ENCODE results near the gene ALDH3B2. TPM values are rescaled to one million over a fixed set of nuclear protein-coding genes. Genes with fewer than 3 reads are reported as not detected.
"Not testable (repeated sequence)": the region's sequence is repeated elsewhere in the genome, so short reads cannot be mapped to it uniquely, and the experiment has no call there.

The ALDH3B2 gene
- not detected in 2 replicates for total RNA-seq (2012; rRNA removed)

- no peaks in the 10 kb centered on the region for H3K9me3 ChIP-seq (replicated peaks; ENCODE audit: low read length)
- H3K4me3 ChIP-seq (ENCODE audit: low read length), result no peak within 1 kb of the TSS
- H3K4me2 ChIP-seq (ENCODE audit: low read length), result no peak within 1 kb of the TSS
- no peaks in the 10 kb centered on the region for H3K4me1 ChIP-seq (ENCODE audit: control insufficient read depth, insufficient read depth, low read length)
- peaks cover 43% of the 10 kb centered on the region for H3K27me3 ChIP-seq (ENCODE audit: control insufficient read depth, insufficient read depth, low read length)
- no peaks in the 10 kb centered on the region for H3K36me3 ChIP-seq (ENCODE audit: insufficient read depth, low read length)
- no peak within 1 kb of the TSS for H3K9ac ChIP-seq (ENCODE audit: low read depth, low read length)
These were observed at the start of gene ALDH3B2 for GRCh38 chr11:67674442-67674871. Gene ALDH3B2, minus strand, starts transcription at chr11:67674623. Its CDS starts 7,688 bp downstream, at chr11:67666935.

- H3K4me1 ChIP-seq (ENCODE audit: control insufficient read depth, insufficient read depth, low read length); H3K27me3 ChIP-seq (ENCODE audit: control insufficient read depth, insufficient read depth, low read length); H3K9ac ChIP-seq (ENCODE audit: low read depth, low read length); H3K4me2 ChIP-seq (ENCODE audit: low read length); H3K9me3 ChIP-seq (replicated peaks; ENCODE audit: low read length); H3K4me3 ChIP-seq (ENCODE audit: low read length); H3K36me3 ChIP-seq (ENCODE audit: insufficient read depth, low read length): not testable (repeated sequence)
These were observed 48.6 kb upstream of the ALDH3B2 start for GRCh38 chr11:67723036-67723435.

GRCh38 chr11:67716226-67716625, 41.8 kb upstream of the ALDH3B2 start:
- not testable (repeated sequence) for H3K36me3 ChIP-seq (ENCODE audit: insufficient read depth, low read length); H3K27me3 ChIP-seq (ENCODE audit: control insufficient read depth, insufficient read depth, low read length); H3K4me1 ChIP-seq (ENCODE audit: control insufficient read depth, insufficient read depth, low read length); H3K9ac ChIP-seq (ENCODE audit: low read depth, low read length); H3K9me3 ChIP-seq (replicated peaks; ENCODE audit: low read length); H3K4me2 ChIP-seq (ENCODE audit: low read length); H3K4me3 ChIP-seq (ENCODE audit: low read length)

GRCh38 chr11:67715801-67716200, 41.4 kb upstream of the ALDH3B2 start:
- not testable (repeated sequence) for H3K9ac ChIP-seq (ENCODE audit: low read depth, low read length); H3K4me3 ChIP-seq (ENCODE audit: low read length); H3K36me3 ChIP-seq (ENCODE audit: insufficient read depth, low read length); H3K27me3 ChIP-seq (ENCODE audit: control insufficient read depth, insufficient read depth, low read length); H3K9me3 ChIP-seq (replicated peaks; ENCODE audit: low read length); H3K4me2 ChIP-seq (ENCODE audit: low read length); H3K4me1 ChIP-seq (ENCODE audit: control insufficient read depth, insufficient read depth, low read length)

GRCh38 chr11:67713892-67714509, 39.6 kb upstream of the ALDH3B2 start:
- H3K4me3 ChIP-seq (ENCODE audit: low read length); H3K36me3 ChIP-seq (ENCODE audit: insufficient read depth, low read length); H3K4me2 ChIP-seq (ENCODE audit: low read length): not testable (repeated sequence)

GRCh38 chr11:67711676-67712075, 37.3 kb upstream of the ALDH3B2 start:
- not testable (repeated sequence) for H3K4me1 ChIP-seq (ENCODE audit: control insufficient read depth, insufficient read depth, low read length); H3K4me2 ChIP-seq (ENCODE audit: low read length); H3K9me3 ChIP-seq (replicated peaks; ENCODE audit: low read length); H3K9ac ChIP-seq (ENCODE audit: low read depth, low read length); H3K36me3 ChIP-seq (ENCODE audit: insufficient read depth, low read length); H3K27me3 ChIP-seq (ENCODE audit: control insufficient read depth, insufficient read depth, low read length); H3K4me3 ChIP-seq (ENCODE audit: low read length)

More at GRCh38 chr11:67713892-67714509, 39.6 kb upstream of the ALDH3B2 start:
- H3K27me3 ChIP-seq (ENCODE audit: control insufficient read depth, insufficient read depth, low read length); H3K4me1 ChIP-seq (ENCODE audit: control insufficient read depth, insufficient read depth, low read length); H3K9me3 ChIP-seq (replicated peaks; ENCODE audit: low read length); H3K9ac ChIP-seq (ENCODE audit: low read depth, low read length): not testable (repeated sequence)

GRCh38 chr11:67711212-67711611, 36.8 kb upstream of the ALDH3B2 start:
- H3K4me3 ChIP-seq (ENCODE audit: low read length); H3K4me2 ChIP-seq (ENCODE audit: low read length); H3K9ac ChIP-seq (ENCODE audit: low read depth, low read length); H3K36me3 ChIP-seq (ENCODE audit: insufficient read depth, low read length); H3K4me1 ChIP-seq (ENCODE audit: control insufficient read depth, insufficient read depth, low read length); H3K9me3 ChIP-seq (replicated peaks; ENCODE audit: low read length); H3K27me3 ChIP-seq (ENCODE audit: control insufficient read depth, insufficient read depth, low read length): not testable (repeated sequence)

- not testable (repeated sequence) for H3K4me3 ChIP-seq (ENCODE audit: low read length); H3K4me2 ChIP-seq (ENCODE audit: low read length)
These were observed 35.4 kb upstream of the ALDH3B2 start for GRCh38 chr11:67709806-67710205.

GRCh38 chr11:67705264-67705663, 30.8 kb upstream of the ALDH3B2 start:
- Histone ChIP-seq H3K27me3 (ENCODE audit: control insufficient read depth, insufficient read depth, low read length) (peaks cover 17% of the 10 kb centered on the region), H3K36me3 (ENCODE audit: insufficient read depth, low read length) (no peaks in the 10 kb centered on the region), H3K9ac (ENCODE audit: low read depth, low read length) (no peak overlapping the region), H3K4me2 (ENCODE audit: low read length) (no peak overlapping the region), H3K9me3 (replicated peaks; ENCODE audit: low read length) (no peaks in the 10 kb centered on the region), H3K4me1 (ENCODE audit: control insufficient read depth, insufficient read depth, low read length) (no peaks in the 10 kb centered on the region), H3K4me3 (ENCODE audit: low read length) (no peak overlapping the region)

More at GRCh38 chr11:67709806-67710205, 35.4 kb upstream of the ALDH3B2 start:
- not testable (repeated sequence) for H3K9me3 ChIP-seq (replicated peaks; ENCODE audit: low read length); H3K9ac ChIP-seq (ENCODE audit: low read depth, low read length); H3K4me1 ChIP-seq (ENCODE audit: control insufficient read depth, insufficient read depth, low read length); H3K27me3 ChIP-seq (ENCODE audit: control insufficient read depth, insufficient read depth, low read length); H3K36me3 ChIP-seq (ENCODE audit: insufficient read depth, low read length)

GRCh38 chr11:67704524-67704923, 30.1 kb upstream of the ALDH3B2 start:
- Histone ChIP-seq H3K27me3 (ENCODE audit: control insufficient read depth, insufficient read depth, low read length) (peaks cover 21% of the 10 kb centered on the region), H3K4me3 (ENCODE audit: low read length) (no peak overlapping the region), H3K4me1 (ENCODE audit: control insufficient read depth, insufficient read depth, low read length) (no peaks in the 10 kb centered on the region), H3K9me3 (replicated peaks; ENCODE audit: low read length) (no peaks in the 10 kb centered on the region), H3K4me2 (ENCODE audit: low read length) (no peak overlapping the region), H3K36me3 (ENCODE audit: insufficient read depth, low read length) (no peaks in the 10 kb centered on the region), H3K9ac (ENCODE audit: low read depth, low read length) (no peak overlapping the region)

- H3K4me3 ChIP-seq (ENCODE audit: low read length); H3K4me2 ChIP-seq (ENCODE audit: low read length); H3K9me3 ChIP-seq (replicated peaks; ENCODE audit: low read length); H3K9ac ChIP-seq (ENCODE audit: low read depth, low read length); H3K4me1 ChIP-seq (ENCODE audit: control insufficient read depth, insufficient read depth, low read length); H3K36me3 ChIP-seq (ENCODE audit: insufficient read depth, low read length): not testable (repeated sequence)
- peaks cover 21% of the 10 kb centered on the region for H3K27me3 ChIP-seq (ENCODE audit: control insufficient read depth, insufficient read depth, low read length)
These were observed 29.3 kb upstream of the ALDH3B2 start for GRCh38 chr11:67703709-67704108.

- Histone ChIP-seq H3K9me3 (replicated peaks; ENCODE audit: low read length) (no peaks in the 10 kb centered on the region), H3K27me3 (ENCODE audit: control insufficient read depth, insufficient read depth, low read length) (peaks cover 35% of the 10 kb centered on the region), H3K4me1 (ENCODE audit: control insufficient read depth, insufficient read depth, low read length) (no peaks in the 10 kb centered on the region), H3K4me2 (ENCODE audit: low read length) (no peak overlapping the region), H3K9ac (ENCODE audit: low read depth, low read length) (no peak overlapping the region), H3K4me3 (ENCODE audit: low read length) (no peak overlapping the region), H3K36me3 (ENCODE audit: insufficient read depth, low read length) (no peaks in the 10 kb centered on the region)
These were observed 26.3 kb upstream of the ALDH3B2 start for GRCh38 chr11:67700548-67701262.

All from skeletal muscle satellite cell (primary cell).